NCI-H748 (cell line): ENCODE measurements around the gene CCR3.

Experiments used
- DNase-seq: peaks from one replicate; lab custom pipeline; 2025; ENCODE audit not compliant: unreplicated experiment; lab: John Stamatoyannopoulos, UW

Gene CCR3

DNA sequence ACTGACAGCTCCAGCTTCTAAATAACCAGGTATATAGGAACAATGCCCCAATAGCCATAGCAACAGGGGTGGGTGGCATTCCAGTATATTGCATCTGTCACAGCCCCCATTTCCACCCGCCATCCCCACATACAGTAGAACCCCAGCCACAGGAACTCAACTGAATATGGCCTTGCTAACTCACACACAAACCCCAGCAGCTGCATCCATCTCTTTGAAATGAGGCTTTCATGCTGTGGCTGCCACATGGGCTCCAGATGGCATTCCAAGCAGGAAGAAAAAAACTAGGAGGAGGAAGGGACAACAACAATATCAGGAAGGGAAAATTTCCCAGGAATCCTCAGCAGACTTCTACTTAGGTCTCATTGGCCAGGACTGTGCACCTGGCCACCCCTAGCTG is 54.6 kb downstream of the CCR3 start:
- no peak for DNase-seq

GRCh38 chr3:46297658-46298423 is 55.6 kb downstream of the CCR3 start:
- DNase-seq: no peak

GRCh38 chr3:46298871-46299607 is 56.8 kb downstream of the CCR3 start:
- no peak for DNase-seq

GRCh38 chr3:46299608-46300460 is 57.6 kb downstream of the CCR3 start:
- DNase-seq: no peak

DNA sequence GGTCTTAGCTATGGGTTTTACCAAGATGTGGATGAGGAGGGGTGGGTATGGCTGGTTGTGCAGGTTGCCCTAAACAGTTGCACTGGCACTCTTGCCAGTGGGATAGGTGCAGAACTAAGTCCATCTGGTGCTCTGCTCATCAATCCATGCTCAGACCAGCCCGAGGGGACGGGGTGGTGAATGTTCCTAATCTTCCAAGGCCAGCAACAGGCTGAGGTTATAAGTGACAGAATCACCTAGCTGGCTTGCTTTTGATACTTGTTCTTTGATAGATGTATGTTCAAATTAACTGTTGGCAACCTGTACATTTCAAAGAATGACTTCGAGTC is 58.2 kb downstream of the CCR3 start:
- DNase-seq: no peak

DNA sequence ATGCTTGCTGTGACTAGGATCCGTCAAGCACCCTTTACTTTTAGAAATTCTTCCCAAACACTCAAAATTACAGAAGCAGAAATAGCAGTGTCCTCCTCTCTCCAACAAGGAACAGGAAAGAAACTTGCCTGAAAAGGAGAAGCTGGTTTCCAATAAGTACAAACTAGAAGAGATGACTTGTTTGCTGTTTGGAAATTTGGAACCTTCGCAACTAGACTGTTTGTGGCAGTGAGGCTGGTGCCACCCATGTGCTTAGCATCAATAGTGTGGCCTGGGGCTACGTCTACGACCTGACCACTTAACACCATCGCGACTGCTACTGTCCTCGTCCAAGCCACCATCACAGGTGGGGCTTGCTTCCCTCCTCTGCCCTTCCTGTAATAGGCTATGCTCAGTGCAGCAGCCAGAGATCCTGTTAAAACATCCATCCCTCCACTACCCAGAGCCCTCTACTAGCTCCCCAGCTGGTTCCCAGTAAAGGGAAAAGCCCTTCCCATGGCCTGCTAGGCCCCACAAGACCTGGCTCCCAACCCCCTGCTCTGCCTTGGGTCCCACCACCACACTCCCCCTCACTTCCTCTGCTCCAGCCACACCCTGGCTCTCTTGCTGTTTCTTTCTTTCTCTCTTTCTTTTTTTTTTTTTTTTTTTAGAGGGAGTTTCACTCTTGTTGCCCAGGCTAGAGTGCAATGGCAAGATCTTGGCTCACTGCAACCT is 59.0 kb downstream of the CCR3 start:
- DNase-seq: no peak

DNA sequence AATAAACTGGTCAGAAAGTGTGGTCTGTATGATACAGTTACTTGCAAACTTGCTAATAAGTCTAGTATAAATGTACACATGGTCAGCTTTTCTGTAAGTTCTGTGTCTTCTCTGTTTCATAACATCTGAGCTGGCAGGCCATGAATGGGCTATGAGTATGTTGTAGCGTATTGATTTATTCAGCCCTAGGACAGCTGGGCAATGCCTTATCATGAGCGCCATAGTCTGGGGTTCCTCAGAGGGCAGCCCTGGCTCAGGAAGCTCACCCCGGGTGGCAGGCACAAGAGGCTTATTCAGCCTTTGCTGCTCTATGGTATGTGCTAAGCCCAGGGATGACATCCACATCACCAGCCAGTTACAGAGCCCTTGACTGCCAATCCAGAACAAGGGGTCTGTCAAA is 61.0 kb downstream of the CCR3 start:
- DNase-seq: no peak

GRCh38 chr3:46304739-46305138 is 62.5 kb downstream of the CCR3 start:
- DNase-seq: no peak

GRCh38 chr3:46312991-46313390 is 70.7 kb downstream of the CCR3 start:
- no peak for DNase-seq

DNA sequence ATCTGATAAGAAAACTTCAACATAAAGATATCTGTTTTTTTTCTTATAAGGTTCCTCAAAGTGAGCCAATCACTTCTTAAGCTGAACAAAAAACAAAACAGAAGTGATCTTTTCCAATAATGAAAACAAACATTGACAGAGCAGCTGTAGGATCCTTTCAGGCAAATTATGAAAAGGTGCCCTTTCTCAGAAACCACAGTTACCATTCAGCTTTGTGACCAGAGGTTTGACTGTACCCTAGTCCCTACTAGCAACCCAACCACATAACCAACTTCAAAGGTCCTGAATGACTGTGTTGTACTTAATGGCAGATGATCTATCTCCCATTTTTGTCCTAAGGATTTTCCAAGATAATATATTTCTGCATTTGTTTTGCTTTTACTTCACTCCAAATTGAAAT is 72.3 kb downstream of the CCR3 start:
- DNase-seq: no peak

DNA sequence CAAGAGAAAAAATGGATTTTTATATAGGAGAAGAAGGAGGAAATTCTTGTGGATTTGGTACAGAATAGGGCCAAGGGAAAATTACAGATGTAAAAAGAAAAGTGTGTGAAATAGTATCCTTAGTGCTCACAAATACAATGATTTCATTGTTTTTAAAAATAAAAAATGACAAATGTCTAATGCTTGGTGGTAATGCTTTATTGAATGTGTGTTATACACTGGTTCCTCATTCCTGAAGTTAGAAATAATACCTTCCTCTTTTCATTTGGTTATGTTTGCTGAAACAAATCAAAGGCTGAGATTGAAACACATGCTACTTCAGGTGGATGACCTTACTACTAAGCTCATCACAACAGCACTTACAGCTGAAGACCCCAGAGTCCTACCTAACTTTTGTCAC is 73.9 kb downstream of the CCR3 start:
- no peak for DNase-seq
